Activated T-cell treated with anti-CD3 and anti-CD28 coated beads, Interleukin-2, amount 50 U/mL, for 72 hours (primary cell): Measurements from ENCODE around the gene PRSS1. TPM values are rescaled to one million over a fixed set of nuclear protein-coding genes. Genes with fewer than 3 reads are reported as not detected.
"Not testable (repeated sequence)": the region's sequence is repeated elsewhere in the genome, so short reads cannot be mapped to it uniquely, and the experiment has no call there.

Experiments
- ATAC-seq, 2 donors: fragments of 150-1000 bp; cut with Tn5 transposase; replicated peaks in 1 of 2; 2 replicates each; pipeline ENCODE4 v1.10.0; 2021; ENCODE audit warnings: moderate library complexity in 2 of 2, mild to moderate bottlenecking in 1 of 2
- DNase-seq, 2 donors: peaks; one replicate each; pipeline ENCODE4 v3.0.0; 2021 to 2022; ENCODE audit warnings: mixed read lengths in 1 of 2
- H3K27ac Mint-ChIP-seq: one replicate; pipeline ENCODE4 v1.8.0; 2022; ENCODE audit warnings: mild to moderate bottlenecking, moderate library complexity, mixed read lengths
- H3K27me3 Mint-ChIP-seq: one replicate; pipeline ENCODE4 v1.8.0; 2022; ENCODE audit warnings: low read depth, mixed read lengths
- H3K36me3 Mint-ChIP-seq, 2 donors: one replicate each; pipeline ENCODE4 v1.8.0; 2022; ENCODE audit warnings: mixed read lengths in 2 of 2, mild to moderate bottlenecking in 1 of 2; ENCODE audit not compliant: insufficient read depth in 2 of 2
- H3K4me1 Mint-ChIP-seq: one replicate; pipeline ENCODE4 v1.8.0; 2022; ENCODE audit warnings: low read depth, mixed read lengths
- H3K4me3 Mint-ChIP-seq, 2 donors: one replicate each; pipeline ENCODE4 v1.8.0; 2022; ENCODE audit warnings: mild to moderate bottlenecking in 2 of 2, mixed read lengths in 2 of 2, moderate library complexity in 2 of 2
- H3K9me3 Mint-ChIP-seq, 2 donors: one replicate each; pipeline ENCODE4 v1.8.0; 2022; ENCODE audit warnings: mixed read lengths in 2 of 2
- total RNA-seq, 2 donors: library from RNA; stranded (reverse); gene quantifications; one replicate each; pipeline ENCODE4 v1.2.3, GENCODE V29; 2022

The PRSS1 gene
- total RNA-seq, 2 donors from 2014 or later = not detected

- H3K4me1 Mint-ChIP-seq = peaks cover 12% of the 10 kb centered on the region
- H3K4me3 Mint-ChIP-seq = peak within 1 kb of the TSS; percentile 44 to 68
- no peaks in the 10 kb centered on the region for H3K9me3 Mint-ChIP-seq
- H3K27me3 Mint-ChIP-seq = no peaks in the 10 kb centered on the region
- H3K27ac Mint-ChIP-seq = peak within 1 kb of the TSS; percentile 78
- DNase-seq (no peak), ATAC-seq (peak; percentile 67 to 74)
- H3K36me3 Mint-ChIP-seq = no peaks in the 10 kb centered on the region
Measured at GRCh38 chr7:142770661-142771352, 21.5 kb downstream of the PRSS1 start, which contains the start of gene PRSS2. Gene PRSS2 (plus strand): TSS chr7:142770970. CDS start chr7:142770983, 13 bp downstream.

DNA sequence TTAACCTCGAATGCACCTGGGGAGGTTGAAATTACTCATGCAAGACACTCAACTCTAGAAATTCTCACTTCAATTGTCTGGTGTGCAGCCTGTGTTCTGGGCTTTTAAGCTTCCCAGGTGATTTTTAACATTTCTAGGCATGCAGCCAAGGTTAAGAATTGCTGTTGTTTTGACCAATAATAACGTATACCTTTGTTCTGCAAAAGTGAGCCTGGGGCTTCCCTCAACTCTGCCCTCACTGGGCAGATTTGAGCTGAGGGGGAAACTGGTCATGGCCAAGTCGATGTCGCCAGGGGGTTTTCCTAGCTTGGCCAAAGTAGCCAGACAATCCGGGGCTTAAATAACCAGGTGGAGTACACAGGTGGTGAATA is 22.1 kb downstream of the PRSS1 start:
- H3K4me1 Mint-ChIP-seq = peaks cover 12% of the 10 kb centered on the region
- H3K36me3 Mint-ChIP-seq = no peaks in the 10 kb centered on the region
- peak overlapping the region; percentile 44 to 68 for H3K4me3 Mint-ChIP-seq
- no peaks in the 10 kb centered on the region for H3K27me3 Mint-ChIP-seq
- DNase-seq = peak in 1 of 2 donors; percentile 19
- ATAC-seq = peak; percentile 89 to 91
- no peak overlapping the region for H3K27ac Mint-ChIP-seq
- H3K9me3 Mint-ChIP-seq = no peaks in the 10 kb centered on the region

DNA sequence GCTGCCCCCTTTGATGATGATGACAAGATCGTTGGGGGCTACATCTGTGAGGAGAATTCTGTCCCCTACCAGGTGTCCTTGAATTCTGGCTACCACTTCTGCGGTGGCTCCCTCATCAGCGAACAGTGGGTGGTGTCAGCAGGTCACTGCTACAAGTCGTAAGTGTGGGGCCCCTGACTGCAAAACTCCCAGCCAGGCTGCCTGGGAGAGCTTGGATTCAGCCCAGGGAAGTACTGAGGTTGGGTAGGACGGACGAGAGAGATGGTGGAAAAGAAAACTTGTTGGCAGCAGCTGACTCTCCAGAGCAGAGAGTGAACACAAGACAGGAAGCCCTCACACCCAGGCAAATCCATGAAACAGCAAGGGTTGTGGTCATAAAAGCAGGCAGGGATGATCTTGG is 22.8 kb downstream of the PRSS1 start:
- Mint-ChIP-seq H3K9me3 (no peaks in the 10 kb centered on the region), H3K27ac (no peak overlapping the region), H3K4me1 (peaks cover 12% of the 10 kb centered on the region), H3K36me3 (no peaks in the 10 kb centered on the region), H3K4me3 (no peak overlapping the region), H3K27me3 (no peaks in the 10 kb centered on the region)
- ATAC-seq = no peak
- no peak for DNase-seq

DNA sequence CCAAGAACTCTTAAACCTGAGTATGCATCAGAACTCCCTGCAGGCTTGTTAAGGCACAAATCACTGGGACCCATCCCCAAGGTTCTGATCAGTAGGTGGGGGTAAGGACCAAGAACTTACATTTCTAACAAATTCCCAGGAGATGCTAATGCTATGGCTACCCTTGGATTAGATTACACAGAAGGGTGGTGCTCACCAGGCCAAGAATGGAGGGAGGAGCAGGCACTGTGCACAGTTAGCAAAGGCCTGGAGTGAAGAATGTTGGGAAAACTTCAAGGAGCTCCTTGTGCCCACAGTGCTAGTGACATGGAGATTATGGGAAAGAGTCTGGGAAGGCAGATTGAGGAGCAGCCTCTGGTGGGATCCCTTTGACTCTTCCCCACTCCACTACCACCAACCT is 23.4 kb downstream of the PRSS1 start:
- DNase-seq = no peak
- H3K27me3 Mint-ChIP-seq = no peaks in the 10 kb centered on the region
- ATAC-seq = no peak
- peaks cover 12% of the 10 kb centered on the region for H3K4me1 Mint-ChIP-seq
- H3K4me3 Mint-ChIP-seq = no peak overlapping the region
- no peaks in the 10 kb centered on the region for H3K36me3 Mint-ChIP-seq
- H3K27ac Mint-ChIP-seq = no peak overlapping the region
- no peaks in the 10 kb centered on the region for H3K9me3 Mint-ChIP-seq

GRCh38 chr7:142773230-142773629 is 24.0 kb downstream of the PRSS1 start:
- H3K9me3 Mint-ChIP-seq = no peaks in the 10 kb centered on the region
- DNase-seq (no peak), ATAC-seq (no peak)
- H3K4me3 Mint-ChIP-seq = no peak overlapping the region
- no peaks in the 10 kb centered on the region for H3K36me3 Mint-ChIP-seq
- peaks cover 12% of the 10 kb centered on the region for H3K4me1 Mint-ChIP-seq
- no peak overlapping the region for H3K27ac Mint-ChIP-seq
- no peaks in the 10 kb centered on the region for H3K27me3 Mint-ChIP-seq

DNA sequence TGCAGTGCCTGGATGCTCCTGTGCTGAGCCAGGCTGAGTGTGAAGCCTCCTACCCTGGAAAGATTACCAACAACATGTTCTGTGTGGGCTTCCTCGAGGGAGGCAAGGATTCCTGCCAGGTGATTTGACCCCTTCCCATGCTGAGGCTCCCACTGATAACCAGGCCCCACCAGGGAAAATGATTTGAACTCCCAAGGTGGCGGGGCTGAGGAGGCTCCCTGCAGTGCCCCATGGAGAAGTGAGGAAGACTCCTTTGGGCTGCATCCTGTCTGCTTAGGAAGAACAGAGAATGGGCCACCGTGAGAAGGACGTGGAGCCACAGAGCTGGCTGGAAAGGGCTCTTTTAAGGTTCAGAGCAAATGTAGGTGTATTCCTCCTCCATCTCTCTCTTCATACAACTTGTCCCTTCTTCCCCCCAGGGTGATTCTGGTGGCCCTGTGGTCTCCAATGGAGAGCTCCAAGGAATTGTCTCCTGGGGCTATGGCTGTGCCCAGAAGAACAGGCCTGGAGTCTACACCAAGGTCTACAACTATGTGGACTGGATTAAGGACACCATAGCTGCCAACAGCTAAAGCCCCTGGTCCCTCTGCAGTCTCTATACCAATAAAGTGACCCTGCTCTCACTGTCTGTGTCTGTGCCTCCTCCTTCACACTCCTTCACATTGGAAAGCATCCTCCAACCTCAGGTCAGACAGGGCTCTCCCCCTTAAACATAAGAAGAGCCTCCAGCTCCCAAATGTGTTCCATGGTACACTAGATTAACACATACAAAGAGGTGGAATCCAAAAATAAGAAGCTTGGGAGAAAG is 24.9 kb downstream of the PRSS1 start:
- Mint-ChIP-seq H3K4me3 (no peak overlapping the region), H3K36me3 (no peaks in the 10 kb centered on the region), H3K9me3 (no peaks in the 10 kb centered on the region), H3K27ac (no peak overlapping the region), H3K4me1 (peaks cover 12% of the 10 kb centered on the region), H3K27me3 (no peaks in the 10 kb centered on the region)
- no peak for ATAC-seq
- DNase-seq = no peak

DNA sequence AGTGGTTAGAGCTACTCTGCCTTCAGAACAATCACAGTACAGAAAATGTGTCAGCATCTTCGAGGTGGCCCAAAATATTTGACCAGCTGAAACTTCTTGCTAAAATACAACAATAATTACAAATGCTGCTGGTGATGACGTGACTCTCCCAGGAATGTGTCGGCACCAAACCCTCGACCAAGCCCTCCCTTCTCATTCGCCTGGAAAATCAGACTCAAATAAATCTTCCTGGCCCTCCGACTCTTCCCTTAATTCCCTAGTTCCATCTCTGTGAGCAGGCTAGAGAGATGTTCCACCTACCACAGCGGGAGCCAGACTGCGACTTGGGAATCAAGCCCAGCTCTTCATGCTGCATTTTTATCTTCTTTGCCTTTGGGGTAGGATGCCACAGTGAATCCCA is 25.6 kb downstream of the PRSS1 start:
- Mint-ChIP-seq H3K4me3 (no peak overlapping the region), H3K36me3 (no peaks in the 10 kb centered on the region), H3K4me1 (peaks cover 12% of the 10 kb centered on the region), H3K9me3 (no peaks in the 10 kb centered on the region), H3K27ac (no peak overlapping the region), H3K27me3 (no peaks in the 10 kb centered on the region)
- ATAC-seq = no peak
- no peak for DNase-seq

DNA sequence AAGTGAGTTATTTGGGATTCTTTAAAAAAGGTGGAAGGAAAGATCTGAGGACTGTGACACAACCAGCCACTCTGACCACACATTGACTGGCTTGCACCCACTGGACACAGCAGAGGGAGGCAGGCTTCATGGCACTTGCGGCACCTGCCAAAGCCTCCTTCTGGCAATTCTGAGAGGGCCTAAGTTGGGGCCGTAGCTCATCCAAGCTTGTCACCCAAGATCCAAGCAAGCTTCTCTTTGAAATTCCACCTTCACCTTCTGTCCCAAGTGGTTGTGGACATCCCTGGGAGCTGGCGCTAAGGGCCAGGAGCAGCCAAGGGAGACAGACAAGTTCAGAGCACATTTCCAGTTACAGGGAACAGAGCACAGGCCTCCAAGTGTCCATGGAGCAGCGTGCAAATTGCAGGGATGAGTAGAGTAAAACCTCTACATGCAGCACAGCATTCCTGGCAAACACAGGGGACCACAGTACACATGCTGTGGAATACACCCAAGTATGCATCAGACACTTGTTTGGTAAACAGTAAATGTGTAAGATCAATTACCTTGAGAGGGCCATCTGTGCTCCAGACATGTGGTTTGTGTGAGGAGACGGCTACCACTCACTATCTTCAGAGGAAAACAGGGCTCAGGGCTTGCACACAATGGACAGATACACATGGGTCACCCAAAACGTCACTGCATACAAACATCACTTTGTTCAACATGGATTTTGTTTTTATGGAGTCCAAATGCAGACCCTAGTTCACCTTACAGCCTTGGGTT is 26.3 kb downstream of the PRSS1 start:
- not testable (repeated sequence) for H3K4me3 Mint-ChIP-seq, H3K36me3 Mint-ChIP-seq, H3K4me1 Mint-ChIP-seq, H3K27ac Mint-ChIP-seq, H3K9me3 Mint-ChIP-seq, DNase-seq, ATAC-seq, H3K27me3 Mint-ChIP-seq

- ATAC-seq (no peak), DNase-seq (no peak)
- Mint-ChIP-seq H3K36me3 (no peaks in the 10 kb centered on the region), H3K27me3 (no peaks in the 10 kb centered on the region), H3K4me1 (peaks cover 2% of the 10 kb centered on the region), H3K4me3 (no peak overlapping the region), H3K9me3 (no peaks in the 10 kb centered on the region), H3K27ac (no peak overlapping the region)
Measured at GRCh38 chr7:142776206-142776844, 27.1 kb downstream of the PRSS1 start.

GRCh38 chr7:142776845-142777225 is 27.6 kb downstream of the PRSS1 start:
- not testable (repeated sequence) for H3K27ac Mint-ChIP-seq, H3K9me3 Mint-ChIP-seq, H3K36me3 Mint-ChIP-seq, ATAC-seq, H3K27me3 Mint-ChIP-seq, H3K4me3 Mint-ChIP-seq, DNase-seq, H3K4me1 Mint-ChIP-seq

DNA sequence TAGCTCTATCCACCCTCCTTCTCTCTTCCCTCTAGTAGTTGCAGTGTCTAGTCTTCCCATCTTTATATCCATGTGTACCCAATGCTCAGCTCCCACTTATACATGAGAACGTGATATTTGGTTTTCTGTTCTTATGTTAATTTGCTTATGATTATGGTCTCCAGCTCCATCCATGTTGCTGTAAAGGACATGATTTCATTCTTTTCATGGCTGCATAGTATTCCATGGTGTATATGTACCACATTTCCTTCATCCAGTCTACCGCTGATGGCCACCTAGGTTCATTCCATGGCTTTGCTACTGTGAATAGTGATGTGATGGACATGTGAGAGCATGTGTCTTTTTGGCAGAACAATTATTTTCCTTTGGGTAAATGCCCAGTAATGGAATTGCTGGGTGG is 28.0 kb downstream of the PRSS1 start:
- H3K4me3 Mint-ChIP-seq = no peak overlapping the region
- no peaks in the 10 kb centered on the region for H3K36me3 Mint-ChIP-seq
- ATAC-seq (no peak), DNase-seq (no peak)
- H3K9me3 Mint-ChIP-seq = no peaks in the 10 kb centered on the region
- H3K27me3 Mint-ChIP-seq = no peaks in the 10 kb centered on the region
- H3K27ac Mint-ChIP-seq = no peak overlapping the region
- no peaks in the 10 kb centered on the region for H3K4me1 Mint-ChIP-seq

DNA sequence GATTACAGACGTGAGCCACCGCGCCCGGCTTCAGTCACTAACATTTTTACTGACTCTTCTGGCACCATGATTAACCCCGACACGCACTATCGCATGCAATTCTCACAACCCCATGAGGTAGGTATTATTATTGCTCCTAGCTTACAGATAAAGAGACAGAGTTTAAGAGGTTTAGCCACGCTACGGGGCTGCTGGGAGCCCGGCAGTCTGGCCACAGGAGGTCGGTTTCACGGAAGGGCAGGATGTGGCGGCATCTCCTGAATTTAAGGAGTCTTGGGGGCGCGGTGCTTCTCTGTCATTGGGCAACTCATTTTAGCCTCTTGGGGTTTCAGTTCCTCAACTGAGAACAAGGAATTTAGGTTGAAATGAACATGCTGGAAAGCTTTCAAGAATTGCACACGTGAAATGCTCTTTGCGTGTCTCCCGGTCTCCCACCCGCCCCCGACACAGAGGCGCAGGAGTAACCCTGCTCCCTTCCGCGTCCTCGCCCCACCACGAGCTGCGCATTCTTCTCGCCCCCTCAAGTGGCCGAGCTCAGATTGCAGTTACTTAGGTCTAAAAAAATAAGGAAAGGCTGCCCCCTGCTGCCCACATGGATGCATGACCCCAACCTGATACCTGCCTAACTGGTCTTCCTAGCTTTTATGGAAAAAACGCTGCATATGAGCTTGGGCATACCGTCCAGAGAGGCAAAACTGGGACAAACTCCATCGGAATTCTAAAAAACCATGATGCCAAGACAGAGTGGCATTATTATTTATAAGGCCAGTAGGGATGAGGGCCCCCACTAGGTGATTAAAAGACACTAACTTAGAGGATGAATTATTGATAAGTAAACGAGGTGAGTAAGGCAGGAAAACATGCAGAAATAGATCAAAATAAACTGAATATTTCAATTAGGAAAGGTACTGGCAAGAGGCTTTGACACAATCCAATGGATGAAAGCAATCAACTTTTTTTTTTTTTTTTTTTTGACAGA is 33.9 kb downstream of the PRSS1 start:
- Mint-ChIP-seq H3K27ac (peak overlapping the region; percentile 93), H3K4me1 (peaks cover 15% of the 10 kb centered on the region), H3K27me3 (no peaks in the 10 kb centered on the region), H3K4me3 (peak overlapping the region; percentile 78 to 85), H3K9me3 (no peaks in the 10 kb centered on the region), H3K36me3 (peaks cover 4 to 6% of the 10 kb centered on the region in 2 donors)
- ATAC-seq (peak; percentile 44 to 54), DNase-seq (peak; percentile 75 to 76)
